Thoracic aorta (tissue), 2 donors: ENCODE measurements around the gene RFT1. TPM values are rescaled to one million over a fixed set of nuclear protein-coding genes. Genes with fewer than 3 reads are reported as not detected.

Experiments used
- ATAC-seq: fragments of 150-250 bp; one replicate; pipeline ENCODE4 v1.8.0; 2017; ENCODE audit warnings: low read depth; ENCODE audit not compliant: insufficient number of reproducible peaks, low FRiP score
- DNase-seq: peaks from one replicate; pipeline ENCODE4 v3.0.0-alpha.2; 2020; ENCODE audit warnings: low spot score
- H3K27ac ChIP-seq, 2 donors: fragments of 200-600 bp; sonication (generic); 1 replicate in 1 of 2; 2 replicates in 1 of 2; pipeline ENCODE4 v1.5.1; 2016; ENCODE audit warnings: mild to moderate bottlenecking in 2 of 2, moderate library complexity in 2 of 2
- H3K27me3 ChIP-seq: fragments of 200-600 bp; sonication (generic); replicated peaks from 2 replicates; pipeline ENCODE4 v1.6.0; 2016; ENCODE audit warnings: mild to moderate bottlenecking; ENCODE audit not compliant: insufficient read depth
- H3K36me3 ChIP-seq: fragments of 200-600 bp; sonication (generic); one replicate; pipeline ENCODE4 v1.5.1; 2016
- H3K4me1 ChIP-seq, 2 donors: fragments of 200-600 bp; sonication (generic); 1 replicate in 1 of 2; 2 replicates in 1 of 2; pipeline versions ENCODE4 v1.5.1 to v1.6.0; 2016; ENCODE audit warnings: low read depth in 2 of 2, mild to moderate bottlenecking in 1 of 2; ENCODE audit not compliant: control insufficient read depth in 1 of 2
- H3K4me3 ChIP-seq: fragments of 200-600 bp; sonication (generic); 2 replicates; pipeline ENCODE4 v1.5.1; 2016; ENCODE audit warnings: mild to moderate bottlenecking
- H3K9me3 ChIP-seq: fragments of 200-600 bp; sonication (generic); 2 replicates; pipeline ENCODE4 v1.5.1; 2016
- total RNA-seq, 2 donors: library from RNA; depleted of rRNA; stranded (reverse); fragments of >200 nt; gene quantifications; one replicate each; pipeline versions ENCODE4 v1.1.0 to v1.2.3, GENCODE V29; 2016
- TF ChIP-seq, protein P1 (sequence below): fragments of 200-600 bp; sonication (generic); IDR thresholded peaks from one replicate; pipeline ENCODE4 v1.5.1; 2019; ENCODE audit warnings: antibody characterized with exemption

The RFT1 gene
- total RNA-seq, 2 donors from 2014 or later, result 7.0 to 17.6 TPM

DNA sequence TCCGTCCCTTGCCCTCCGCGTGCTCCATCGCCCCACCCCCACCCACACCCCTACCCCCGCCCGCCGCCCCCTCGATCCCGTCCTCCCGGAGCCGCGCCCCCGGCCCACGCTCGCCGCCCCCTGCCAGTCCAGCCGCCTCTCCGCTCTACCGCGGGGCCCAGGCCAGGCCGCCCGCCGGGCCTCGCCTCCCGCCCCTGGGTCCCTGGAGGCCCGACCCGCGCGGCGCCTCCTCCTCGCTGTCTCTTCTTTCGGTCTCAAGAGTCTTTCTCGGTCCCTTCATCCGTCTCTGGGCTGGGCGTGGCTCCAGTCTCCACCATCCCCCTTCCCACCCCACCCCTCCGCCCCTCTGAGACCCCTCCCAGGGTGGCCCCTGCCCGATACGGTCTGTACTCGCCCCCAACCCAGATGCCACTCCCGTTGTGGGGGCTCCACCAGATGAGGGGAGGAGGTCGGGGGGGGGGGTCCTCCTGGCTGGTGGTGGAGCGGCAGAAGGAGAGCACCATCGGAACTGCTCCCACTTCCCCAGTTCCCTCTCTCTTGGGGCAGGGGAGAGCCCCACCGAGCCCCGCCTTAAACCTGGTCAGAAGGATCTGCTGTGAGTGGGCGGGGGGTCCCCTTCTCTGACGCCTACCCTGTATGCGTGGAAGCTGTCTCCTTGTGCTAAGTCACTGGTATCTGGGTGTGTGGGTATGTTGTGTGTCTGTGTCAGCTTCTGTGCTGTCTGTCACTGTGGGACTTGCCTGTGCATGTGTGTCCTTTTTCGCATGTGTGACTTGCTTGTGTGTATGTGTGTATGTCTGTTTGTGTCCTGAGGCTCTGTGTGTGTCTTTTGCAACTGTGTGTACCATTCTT lies 31.8 kb upstream of the RFT1 start:
- peak overlapping the region; percentile 79 to 86 for H3K27ac ChIP-seq
- ATAC-seq (no peak), DNase-seq (no peak)
- no peaks in the 10 kb centered on the region for H3K27me3 ChIP-seq
- peaks cover 17 to 51% of the 10 kb centered on the region in 2 donors for H3K4me1 ChIP-seq
- TF ChIP-seq, protein P1, sequence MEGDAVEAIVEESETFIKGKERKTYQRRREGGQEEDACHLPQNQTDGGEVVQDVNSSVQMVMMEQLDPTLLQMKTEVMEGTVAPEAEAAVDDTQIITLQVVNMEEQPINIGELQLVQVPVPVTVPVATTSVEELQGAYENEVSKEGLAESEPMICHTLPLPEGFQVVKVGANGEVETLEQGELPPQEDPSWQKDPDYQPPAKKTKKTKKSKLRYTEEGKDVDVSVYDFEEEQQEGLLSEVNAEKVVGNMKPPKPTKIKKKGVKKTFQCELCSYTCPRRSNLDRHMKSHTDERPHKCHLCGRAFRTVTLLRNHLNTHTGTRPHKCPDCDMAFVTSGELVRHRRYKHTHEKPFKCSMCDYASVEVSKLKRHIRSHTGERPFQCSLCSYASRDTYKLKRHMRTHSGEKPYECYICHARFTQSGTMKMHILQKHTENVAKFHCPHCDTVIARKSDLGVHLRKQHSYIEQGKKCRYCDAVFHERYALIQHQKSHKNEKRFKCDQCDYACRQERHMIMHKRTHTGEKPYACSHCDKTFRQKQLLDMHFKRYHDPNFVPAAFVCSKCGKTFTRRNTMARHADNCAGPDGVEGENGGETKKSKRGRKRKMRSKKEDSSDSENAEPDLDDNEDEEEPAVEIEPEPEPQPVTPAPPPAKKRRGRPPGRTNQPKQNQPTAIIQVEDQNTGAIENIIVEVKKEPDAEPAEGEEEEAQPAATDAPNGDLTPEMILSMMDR, result no peak
- peak overlapping the region; percentile 95 for H3K4me3 ChIP-seq
- H3K36me3 ChIP-seq, result no peaks in the 10 kb centered on the region
- no peaks in the 10 kb centered on the region for H3K9me3 ChIP-seq

DNA sequence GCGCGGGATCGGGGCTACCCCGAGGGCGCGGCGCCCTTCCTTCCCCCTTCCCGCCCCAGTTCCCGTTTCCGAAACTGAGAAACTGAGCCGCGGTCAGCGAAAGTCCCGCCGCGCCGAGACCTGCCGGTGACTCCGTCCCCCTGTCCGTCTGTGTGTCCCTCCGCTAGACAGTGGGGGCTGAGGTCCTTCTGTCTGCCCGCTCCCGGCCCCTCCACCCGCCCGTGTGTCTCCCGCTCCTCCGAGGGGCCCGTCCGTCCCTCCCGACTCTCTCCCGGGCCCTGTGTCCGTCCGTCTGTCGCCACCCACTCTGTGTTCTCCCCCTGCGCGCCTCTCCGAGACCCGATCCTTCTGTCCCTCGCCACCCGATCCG lies 31.2 kb upstream of the RFT1 start:
- Histone ChIP-seq H3K36me3 (no peaks in the 10 kb centered on the region), H3K27me3 (no peaks in the 10 kb centered on the region), H3K9me3 (no peaks in the 10 kb centered on the region), H3K27ac (peak overlapping the region; percentile 79 to 86), H3K4me1 (peaks cover 13 to 45% of the 10 kb centered on the region in 2 donors), H3K4me3 (peak overlapping the region; percentile 95)
- DNase-seq (no peak), ATAC-seq (no peak)
- TF ChIP-seq, protein P1, result no peak

DNA sequence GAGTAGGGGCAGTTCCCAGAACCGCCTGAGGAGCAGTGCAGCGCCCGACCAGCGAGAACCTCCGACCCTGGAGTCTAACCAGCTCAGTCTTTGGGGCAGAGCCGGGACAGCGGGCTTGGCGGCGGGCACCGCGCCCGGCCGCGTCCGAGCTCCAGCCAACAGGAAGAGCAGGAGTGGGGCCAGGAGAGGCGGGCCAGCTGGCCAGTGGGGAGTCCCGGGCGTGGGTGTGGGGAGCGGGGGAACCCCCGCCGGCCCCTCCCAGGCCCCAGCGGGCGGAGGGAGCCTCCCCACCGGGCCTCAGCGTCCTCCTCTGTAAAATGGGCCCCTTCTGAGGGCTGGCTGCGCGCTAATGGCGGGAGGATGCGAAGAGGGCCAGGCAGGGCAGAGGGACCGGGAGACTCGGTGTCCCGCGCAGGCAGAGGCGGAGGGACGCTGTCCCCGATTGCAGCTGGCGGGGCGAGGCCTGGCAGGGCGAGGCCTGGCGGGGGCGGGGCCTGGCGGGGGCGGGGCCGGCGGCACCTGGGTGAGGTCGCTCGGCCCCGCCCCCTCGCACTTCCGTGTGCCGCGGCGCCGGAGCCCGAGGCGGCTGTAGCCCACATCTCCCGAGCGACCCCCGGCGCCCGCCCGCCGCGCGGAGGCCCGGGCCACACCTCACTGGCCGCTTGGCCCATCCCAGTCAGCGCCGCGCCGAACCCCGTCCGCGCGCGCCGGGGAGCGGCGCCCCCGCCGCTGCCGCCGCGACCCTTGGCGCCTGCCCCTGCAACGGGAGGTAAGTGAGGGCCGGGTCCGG lies 30.6 kb upstream of the RFT1 start, which contains the start of gene PRKCD:
Gene PRKCD, plus strand, starts transcription at position 550 of the 790 bp plus-strand sequence. CDS start 17,214 bp downstream, outside the sequence.
- ATAC-seq, result peak; percentile 79
- DNase-seq, result peak; percentile 42
- Histone ChIP-seq H3K27me3 (no peaks in the 10 kb centered on the region), H3K36me3 (no peaks in the 10 kb centered on the region), H3K4me3 (peak within 1 kb of the TSS; percentile 95), H3K4me1 (peaks cover 13 to 43% of the 10 kb centered on the region in 2 donors), H3K27ac (peak within 1 kb of the TSS; percentile 79 to 86), H3K9me3 (no peaks in the 10 kb centered on the region)
- TF ChIP-seq, protein P1, result peak; percentile 87

GRCh38 chr3:53160061-53160659 lies 29.9 kb upstream of the RFT1 start:
- no peaks in the 10 kb centered on the region for H3K9me3 ChIP-seq
- TF ChIP-seq, protein P1, result no peak
- ATAC-seq (no peak), DNase-seq (no peak)
- peaks cover 19 to 47% of the 10 kb centered on the region in 2 donors for H3K4me1 ChIP-seq
- peak overlapping the region; percentile 95 for H3K4me3 ChIP-seq
- H3K27ac ChIP-seq, result peak overlapping the region in 1 of 2 donors; percentile 86
- H3K36me3 ChIP-seq, result no peaks in the 10 kb centered on the region
- no peaks in the 10 kb centered on the region for H3K27me3 ChIP-seq
